Lower lobe of right lung (tissue), 2 donors: ENCODE measurements around the gene MLLT10. TPM values are rescaled to one million over a fixed set of nuclear protein-coding genes. Genes with fewer than 3 reads are reported as not detected.

ENCODE experiments used
- ATAC-seq, 2 donors: fragments of 200-7000 bp; cut with Tn5 transposase; one replicate each; pipeline ENCODE4 v1.9.1; 2020 to 2022; ENCODE audit warnings: mild to moderate bottlenecking in 2 of 2, moderate library complexity in 2 of 2
- DNase-seq: peaks from one replicate; pipeline ENCODE4 v3.0.0-alpha.2; 2020
- H3K27ac ChIP-seq: fragments of 200-600 bp; one replicate; pipeline ENCODE4 v1.8.0; 2022
- H3K27me3 ChIP-seq: fragments of 200-600 bp; one replicate; pipeline ENCODE4 v1.8.0; 2022; ENCODE audit warnings: low read depth
- H3K36me3 ChIP-seq: fragments of 200-600 bp; one replicate; pipeline ENCODE4 v1.8.0; 2022; ENCODE audit warnings: mild to moderate bottlenecking
- H3K4me1 ChIP-seq: fragments of 200-600 bp; one replicate; pipeline ENCODE4 v1.8.0; 2022
- H3K4me3 ChIP-seq: fragments of 200-600 bp; one replicate; pipeline ENCODE4 v1.8.0; 2022; ENCODE audit warnings: mild to moderate bottlenecking
- H3K9me3 ChIP-seq: fragments of 200-600 bp; one replicate; pipeline ENCODE4 v1.8.0; 2022
- intact Hi-C: fragments of 100-400 bp; cut with DNase I; formaldehyde crosslinking; loops from one replicate; pipeline ENCODE4 v1.11.0; 2022
- total RNA-seq: library from RNA; stranded (reverse); fragmentation: NEBNext Ultra II Directional; extraction: Animal tissue kit (Norgen Biotek cat#: 25700); gene quantifications from one replicate; pipeline ENCODE4 v1.2.1, GENCODE V29; 2021
- TF ChIP-seq, protein P1 (sequence below): fragments of 200-600 bp; IDR thresholded peaks from one replicate; pipeline ENCODE4 v1.8.0; 2022; ENCODE audit warnings: antibody characterized with exemption, mild to moderate bottlenecking
- donor health status: DM: no; HTN: yes; CAD: no; lungs with severe emphysema.

The MLLT10 gene
- total RNA-seq, 1 donor from 2014 or later = 48.8 TPM

DNA sequence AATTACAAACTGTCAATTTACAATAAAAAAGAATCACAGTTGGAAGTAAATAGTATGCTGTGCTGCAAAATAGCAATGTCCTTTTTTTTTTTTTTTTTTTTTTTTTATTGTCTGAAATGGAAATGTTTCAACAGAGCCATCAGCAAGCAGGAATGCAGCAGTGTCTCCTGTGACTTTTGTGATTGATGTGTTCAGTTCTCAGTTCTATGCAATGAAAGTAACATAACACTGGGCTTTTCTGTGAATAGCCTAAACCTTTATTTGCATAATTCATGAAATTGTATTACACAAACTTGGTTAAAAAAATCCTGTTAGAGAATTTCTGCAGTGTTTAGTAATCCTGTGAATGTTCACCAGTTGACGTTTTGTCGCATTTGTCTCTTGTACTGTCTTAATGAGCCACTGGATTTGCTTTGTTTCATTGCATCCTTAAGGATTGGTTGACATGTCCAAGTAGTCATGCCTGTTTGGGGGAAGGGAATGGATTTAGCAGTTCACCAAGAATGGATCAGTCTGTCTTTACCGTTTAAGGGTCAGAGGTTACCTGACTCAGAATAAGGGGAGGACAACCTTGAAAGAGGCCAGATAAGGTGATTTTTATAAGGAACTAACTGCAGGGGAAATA is 192.7 kb downstream of the MLLT10 start:
- peaks cover 29% of the 10 kb centered on the region for H3K36me3 ChIP-seq
- intact Hi-C loops = no loop called here
- TF ChIP-seq, protein P1, sequence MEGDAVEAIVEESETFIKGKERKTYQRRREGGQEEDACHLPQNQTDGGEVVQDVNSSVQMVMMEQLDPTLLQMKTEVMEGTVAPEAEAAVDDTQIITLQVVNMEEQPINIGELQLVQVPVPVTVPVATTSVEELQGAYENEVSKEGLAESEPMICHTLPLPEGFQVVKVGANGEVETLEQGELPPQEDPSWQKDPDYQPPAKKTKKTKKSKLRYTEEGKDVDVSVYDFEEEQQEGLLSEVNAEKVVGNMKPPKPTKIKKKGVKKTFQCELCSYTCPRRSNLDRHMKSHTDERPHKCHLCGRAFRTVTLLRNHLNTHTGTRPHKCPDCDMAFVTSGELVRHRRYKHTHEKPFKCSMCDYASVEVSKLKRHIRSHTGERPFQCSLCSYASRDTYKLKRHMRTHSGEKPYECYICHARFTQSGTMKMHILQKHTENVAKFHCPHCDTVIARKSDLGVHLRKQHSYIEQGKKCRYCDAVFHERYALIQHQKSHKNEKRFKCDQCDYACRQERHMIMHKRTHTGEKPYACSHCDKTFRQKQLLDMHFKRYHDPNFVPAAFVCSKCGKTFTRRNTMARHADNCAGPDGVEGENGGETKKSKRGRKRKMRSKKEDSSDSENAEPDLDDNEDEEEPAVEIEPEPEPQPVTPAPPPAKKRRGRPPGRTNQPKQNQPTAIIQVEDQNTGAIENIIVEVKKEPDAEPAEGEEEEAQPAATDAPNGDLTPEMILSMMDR = no peak
- H3K9me3 ChIP-seq = no peaks in the 10 kb centered on the region
- DNase-seq (no peak), ATAC-seq (no peak)
- H3K4me3 ChIP-seq = no peak overlapping the region
- H3K4me1 ChIP-seq = peaks cover 24% of the 10 kb centered on the region
- no peak overlapping the region for H3K27ac ChIP-seq
- no peaks in the 10 kb centered on the region for H3K27me3 ChIP-seq

DNA sequence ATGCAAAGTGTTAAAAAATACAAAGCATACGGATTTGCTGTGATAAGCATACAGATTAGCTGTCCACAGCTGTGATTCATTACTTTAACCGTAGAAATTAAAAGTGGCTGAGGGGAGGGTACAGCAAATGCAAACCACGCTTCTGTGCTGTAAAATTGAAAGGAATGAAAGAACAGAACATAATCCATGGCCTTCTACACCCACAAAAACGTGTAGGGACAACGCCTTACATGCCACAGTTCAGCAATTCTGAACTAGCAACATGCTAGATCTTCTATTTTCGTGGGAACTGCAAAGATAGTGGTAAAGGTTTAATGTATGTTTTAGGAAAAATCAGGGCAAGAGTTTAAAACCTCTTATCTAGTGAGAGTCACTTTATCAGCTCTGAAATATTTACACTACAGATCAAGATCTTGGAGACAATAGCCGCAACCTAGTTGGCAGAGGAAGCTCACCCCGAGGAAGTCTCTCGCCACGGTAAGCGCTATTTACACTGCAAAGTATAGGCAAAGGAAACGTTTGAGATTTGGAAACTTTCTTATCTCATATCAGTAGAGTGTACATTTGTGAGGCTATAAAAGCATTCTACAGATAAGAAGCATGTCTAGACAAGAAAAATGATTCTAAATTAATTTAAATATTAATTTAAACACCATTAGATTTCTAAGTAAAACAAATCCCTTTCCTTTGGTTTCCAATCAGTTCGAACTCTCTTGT is 193.6 kb downstream of the MLLT10 start:
- intact Hi-C loops = no loop called here
- ATAC-seq = peak in 1 of 2 donors; percentile 36
- no peak overlapping the region for H3K4me3 ChIP-seq
- no peaks in the 10 kb centered on the region for H3K9me3 ChIP-seq
- H3K36me3 ChIP-seq = peaks cover 29% of the 10 kb centered on the region
- TF ChIP-seq, protein P1 = no peak
- no peak for DNase-seq
- H3K4me1 ChIP-seq = peaks cover 24% of the 10 kb centered on the region
- no peak overlapping the region for H3K27ac ChIP-seq
- no peaks in the 10 kb centered on the region for H3K27me3 ChIP-seq

DNA sequence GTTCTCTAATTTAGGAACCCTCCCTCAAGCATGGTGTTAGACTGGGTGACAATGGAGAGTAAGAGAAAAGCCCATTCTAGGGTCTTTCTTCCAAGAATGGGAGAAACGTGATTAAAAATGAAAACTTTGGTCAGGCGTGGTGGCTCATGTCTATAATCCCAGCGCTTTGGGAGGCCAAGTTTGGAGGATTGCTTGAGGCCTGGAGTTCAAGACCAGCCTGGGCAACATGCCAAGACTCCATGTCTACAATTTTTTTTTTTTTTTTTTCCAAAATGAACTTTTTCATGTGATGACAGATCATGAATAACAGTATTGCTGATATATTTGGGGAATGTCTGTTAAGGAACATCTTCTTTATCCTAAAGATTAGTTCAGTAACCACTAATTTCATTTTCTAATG is 194.6 kb downstream of the MLLT10 start:
- H3K4me3 ChIP-seq = no peak overlapping the region
- peaks cover 38% of the 10 kb centered on the region for H3K36me3 ChIP-seq
- H3K27ac ChIP-seq = no peak overlapping the region
- intact Hi-C loops = no loop called here
- no peaks in the 10 kb centered on the region for H3K27me3 ChIP-seq
- peaks cover 23% of the 10 kb centered on the region for H3K4me1 ChIP-seq
- DNase-seq = no peak
- no peak for ATAC-seq
- TF ChIP-seq, protein P1 = no peak
- no peaks in the 10 kb centered on the region for H3K9me3 ChIP-seq

DNA sequence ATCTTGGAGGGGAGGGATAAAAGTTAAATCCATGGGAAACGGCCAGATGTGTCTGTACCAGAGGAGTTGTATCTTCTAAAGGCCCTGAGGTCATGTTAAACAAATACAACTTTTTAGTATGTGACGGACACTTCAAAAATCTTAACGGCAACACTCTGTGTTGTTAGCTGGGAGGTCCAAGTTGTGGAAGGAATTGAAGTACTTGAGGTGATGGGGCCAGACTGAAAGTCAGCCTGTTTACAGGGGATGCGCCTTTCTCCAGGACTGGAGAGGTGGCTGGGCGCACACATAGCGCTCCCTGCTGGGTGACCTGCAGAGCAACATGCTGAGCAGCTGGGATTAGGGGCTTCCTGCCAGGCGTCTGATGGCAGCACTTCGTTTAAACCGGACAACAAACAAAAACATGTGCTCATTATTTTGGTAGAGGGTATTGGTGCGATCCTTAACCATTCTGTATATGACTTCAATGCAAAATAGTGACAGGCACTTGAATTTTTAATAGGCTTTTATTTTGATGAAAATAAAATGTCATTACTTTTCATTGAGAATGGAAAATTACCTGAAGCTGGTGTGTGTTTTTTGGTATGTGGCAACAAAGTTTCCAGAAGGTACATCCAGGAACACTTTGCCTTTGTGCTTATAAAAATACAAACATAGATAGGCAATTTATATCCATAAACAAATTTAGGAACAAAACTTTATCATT is 198.2 kb downstream of the MLLT10 start:
- Histone ChIP-seq H3K9me3 (no peaks in the 10 kb centered on the region), H3K36me3 (peaks cover 60% of the 10 kb centered on the region), H3K27me3 (no peaks in the 10 kb centered on the region), H3K4me3 (no peak overlapping the region), H3K27ac (no peak overlapping the region), H3K4me1 (peaks cover 4% of the 10 kb centered on the region)
- TF ChIP-seq, protein P1 = peak; percentile 78
- no peak for DNase-seq
- ATAC-seq = peak; percentile 67 to 83
- intact Hi-C loops = no loop called here

DNA sequence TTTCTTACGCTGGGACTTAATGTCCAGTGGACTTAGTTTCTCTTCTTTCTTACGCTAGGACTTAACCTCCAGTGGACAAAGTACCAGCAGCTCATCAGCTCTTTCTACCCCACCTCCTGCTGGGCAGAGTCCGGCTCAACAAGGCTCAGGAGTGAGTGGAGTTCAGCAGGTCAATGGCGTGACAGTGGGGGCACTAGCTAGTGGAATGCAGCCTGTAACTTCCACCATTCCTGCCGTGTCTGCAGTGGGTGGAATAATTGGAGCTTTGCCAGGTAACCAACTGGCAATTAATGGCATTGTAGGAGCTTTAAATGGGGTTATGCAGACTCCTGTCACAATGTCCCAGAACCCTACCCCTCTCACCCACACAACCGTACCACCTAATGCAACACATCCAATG is 199.7 kb downstream of the MLLT10 start:
- no peaks in the 10 kb centered on the region for H3K4me1 ChIP-seq
- TF ChIP-seq, protein P1 = no peak
- peaks cover 64% of the 10 kb centered on the region for H3K36me3 ChIP-seq
- ATAC-seq (no peak), DNase-seq (no peak)
- H3K4me3 ChIP-seq = no peak overlapping the region
- no peaks in the 10 kb centered on the region for H3K27me3 ChIP-seq
- H3K27ac ChIP-seq = no peak overlapping the region
- intact Hi-C loops = no loop called here
- H3K9me3 ChIP-seq = no peaks in the 10 kb centered on the region
